ENCODE measurements around the gene URB2.

The URB2 gene

DNA sequence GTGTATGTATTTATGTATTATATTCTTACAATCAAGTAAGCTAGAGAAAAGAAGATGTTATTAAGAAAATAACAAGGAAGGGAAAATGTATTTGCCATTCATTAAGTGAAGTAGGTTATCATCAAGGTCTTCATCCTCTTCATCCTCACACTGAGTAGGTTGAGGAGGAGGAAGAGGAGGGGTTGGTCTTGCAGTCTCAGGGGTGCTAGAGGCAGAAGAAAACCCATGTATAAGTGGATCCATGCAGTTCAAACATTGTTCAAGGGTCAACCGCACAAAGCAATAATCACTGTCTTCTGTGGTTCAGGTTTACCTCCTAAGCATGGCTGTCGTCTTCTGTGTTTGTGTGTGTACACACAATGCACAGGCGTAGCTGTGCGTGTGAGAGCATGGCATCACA, 16.9 kb downstream of the URB2 start:
- Mint-ChIP-seq H3K27me3 (ENCODE audit: low read depth, poor library complexity) (no peaks in the 10 kb centered on the region), H3K27ac (no peak overlapping the region), H3K4me1 (peaks cover 8% of the 10 kb centered on the region), H3K36me3 (ENCODE audit: low read depth) (peaks cover 54% of the 10 kb centered on the region), H3K4me3 (no peak overlapping the region), H3K9me3 (no peaks in the 10 kb centered on the region)
- no peak for DNase-seq
- TF ChIP-seq, protein P1, sequence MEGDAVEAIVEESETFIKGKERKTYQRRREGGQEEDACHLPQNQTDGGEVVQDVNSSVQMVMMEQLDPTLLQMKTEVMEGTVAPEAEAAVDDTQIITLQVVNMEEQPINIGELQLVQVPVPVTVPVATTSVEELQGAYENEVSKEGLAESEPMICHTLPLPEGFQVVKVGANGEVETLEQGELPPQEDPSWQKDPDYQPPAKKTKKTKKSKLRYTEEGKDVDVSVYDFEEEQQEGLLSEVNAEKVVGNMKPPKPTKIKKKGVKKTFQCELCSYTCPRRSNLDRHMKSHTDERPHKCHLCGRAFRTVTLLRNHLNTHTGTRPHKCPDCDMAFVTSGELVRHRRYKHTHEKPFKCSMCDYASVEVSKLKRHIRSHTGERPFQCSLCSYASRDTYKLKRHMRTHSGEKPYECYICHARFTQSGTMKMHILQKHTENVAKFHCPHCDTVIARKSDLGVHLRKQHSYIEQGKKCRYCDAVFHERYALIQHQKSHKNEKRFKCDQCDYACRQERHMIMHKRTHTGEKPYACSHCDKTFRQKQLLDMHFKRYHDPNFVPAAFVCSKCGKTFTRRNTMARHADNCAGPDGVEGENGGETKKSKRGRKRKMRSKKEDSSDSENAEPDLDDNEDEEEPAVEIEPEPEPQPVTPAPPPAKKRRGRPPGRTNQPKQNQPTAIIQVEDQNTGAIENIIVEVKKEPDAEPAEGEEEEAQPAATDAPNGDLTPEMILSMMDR (IDR thresholded peaks at IDR 0.05): no peak

DNA sequence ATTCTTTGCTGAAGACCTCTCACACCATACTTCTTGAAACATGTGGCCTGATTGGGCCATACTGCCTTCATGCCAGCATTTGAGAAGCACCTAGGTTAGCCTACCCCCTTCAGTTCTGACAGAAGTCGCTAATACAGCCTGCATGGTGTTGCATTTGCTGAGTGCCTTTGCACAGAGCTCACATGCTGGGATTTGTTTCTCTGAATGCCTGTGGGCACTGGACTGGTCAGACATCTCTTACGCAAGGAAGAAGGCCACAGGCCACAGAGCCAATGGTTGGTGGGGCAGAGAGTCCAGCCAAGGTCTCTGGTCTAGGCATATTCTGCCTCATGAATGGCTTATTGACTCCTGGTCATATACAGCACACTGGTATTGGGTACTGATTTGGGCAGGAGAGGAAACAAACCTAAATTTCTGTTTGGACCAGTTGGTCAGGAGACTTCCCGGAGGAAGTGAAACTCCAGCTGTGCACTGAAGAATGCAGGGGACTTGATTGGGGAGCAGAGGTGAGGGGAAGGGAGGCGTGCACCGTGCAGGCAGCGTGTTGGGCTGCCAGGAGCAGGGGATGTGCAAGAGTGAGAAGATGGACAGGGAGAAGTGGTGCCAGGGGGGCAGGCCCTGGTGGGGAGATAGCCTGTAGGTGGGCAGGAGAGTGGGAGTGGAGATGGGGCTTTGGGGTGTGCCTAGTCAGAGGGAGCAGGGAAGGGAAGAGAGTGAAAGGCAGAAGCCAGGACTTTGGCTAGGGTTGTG, 18.1 kb downstream of the URB2 start:
- Mint-ChIP-seq H3K27me3 (ENCODE audit: low read depth, poor library complexity) (no peaks in the 10 kb centered on the region), H3K27ac (peak overlapping the region; percentile 92), H3K9me3 (no peaks in the 10 kb centered on the region), H3K36me3 (ENCODE audit: low read depth) (peaks cover 49% of the 10 kb centered on the region), H3K4me1 (peaks cover 8% of the 10 kb centered on the region), H3K4me3 (no peak overlapping the region)
- TF ChIP-seq, protein P1 (IDR thresholded peaks at IDR 0.05): no peak
- no peak for DNase-seq

- TF ChIP-seq, protein P1 (IDR thresholded peaks at IDR 0.05): no peak
- H3K36me3 Mint-ChIP-seq (ENCODE audit: low read depth): peaks cover 44% of the 10 kb centered on the region
- H3K27me3 Mint-ChIP-seq (ENCODE audit: low read depth, poor library complexity): no peaks in the 10 kb centered on the region
- H3K9me3 Mint-ChIP-seq: no peaks in the 10 kb centered on the region
- no peak overlapping the region for H3K4me3 Mint-ChIP-seq
- DNase-seq: no peak
- H3K4me1 Mint-ChIP-seq: peaks cover 8% of the 10 kb centered on the region
- H3K27ac Mint-ChIP-seq: peak overlapping the region; percentile 88
These were observed 19.4 kb downstream of the URB2 start for GRCh38 chr1:229645324-229645993.

DNA sequence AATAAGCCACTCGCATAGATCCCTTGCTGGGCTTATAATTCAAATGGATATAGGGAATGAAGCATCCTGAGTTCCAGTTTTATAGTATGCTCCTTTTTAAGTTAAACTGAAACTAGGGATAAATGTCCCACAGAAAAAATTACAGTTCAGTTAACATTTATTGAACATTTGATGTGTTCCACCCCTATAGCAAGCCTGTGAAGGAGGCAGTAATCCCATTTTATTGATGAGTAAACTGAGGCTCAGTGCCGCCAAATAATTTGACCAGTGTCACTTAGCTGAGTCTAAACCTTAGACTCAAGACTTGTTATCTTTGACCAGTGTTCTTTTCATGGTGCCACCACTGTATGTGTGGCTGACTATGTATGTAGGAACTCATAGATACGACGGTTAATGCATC, 22.4 kb downstream of the URB2 start:
- Mint-ChIP-seq H3K36me3 (ENCODE audit: low read depth) (peaks cover 50% of the 10 kb centered on the region), H3K4me3 (no peak overlapping the region), H3K27me3 (ENCODE audit: low read depth, poor library complexity) (no peaks in the 10 kb centered on the region), H3K4me1 (peaks cover 8% of the 10 kb centered on the region), H3K27ac (no peak overlapping the region), H3K9me3 (no peaks in the 10 kb centered on the region)
- no peak for DNase-seq
- TF ChIP-seq, protein P1 (IDR thresholded peaks at IDR 0.05): no peak

GRCh38 chr1:229650045-229650444, 24.0 kb downstream of the URB2 start:
- TF ChIP-seq, protein P1 (IDR thresholded peaks at IDR 0.05): no peak
- peaks cover 7% of the 10 kb centered on the region for H3K4me1 Mint-ChIP-seq
- peaks cover 49% of the 10 kb centered on the region for H3K36me3 Mint-ChIP-seq (ENCODE audit: low read depth)
- H3K27ac Mint-ChIP-seq: no peak overlapping the region
- no peak overlapping the region for H3K4me3 Mint-ChIP-seq
- no peak for DNase-seq
- H3K9me3 Mint-ChIP-seq: no peaks in the 10 kb centered on the region
- no peaks in the 10 kb centered on the region for H3K27me3 Mint-ChIP-seq (ENCODE audit: low read depth, poor library complexity)

Data from nephron progenitor cell (in vitro differentiated cells).